Anterior cingulate cortex (tissue), 58 donors: ENCODE data around the gene TCF7L1.

Experiments used
- DNase-seq, 58 donors: peaks; one replicate each; lab custom pipeline; 2025; lab: John Stamatoyannopoulos, UW

TCF7L1 gene

DNA sequence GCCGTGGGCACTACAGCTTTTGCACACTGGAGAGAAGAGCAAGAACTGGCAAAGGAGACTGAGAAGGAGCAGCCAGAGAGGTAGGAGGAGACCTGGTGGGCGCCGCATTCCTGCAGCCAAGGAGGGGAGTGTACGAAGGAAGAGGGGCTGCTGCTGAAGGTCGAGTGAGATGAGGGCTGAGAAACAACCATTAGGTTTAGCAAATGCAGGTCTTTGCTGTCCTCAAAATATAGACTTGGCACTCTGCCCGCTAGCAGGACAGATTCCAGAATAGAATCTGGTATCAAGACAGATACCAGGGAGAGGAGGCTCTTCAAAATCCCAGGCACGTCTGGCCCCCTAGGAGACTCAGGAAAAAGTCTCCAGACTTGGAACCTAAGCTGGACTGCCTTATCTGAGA is 111.6 kb downstream of the TCF7L1 start:
- DNase-seq, result no peak

DNA sequence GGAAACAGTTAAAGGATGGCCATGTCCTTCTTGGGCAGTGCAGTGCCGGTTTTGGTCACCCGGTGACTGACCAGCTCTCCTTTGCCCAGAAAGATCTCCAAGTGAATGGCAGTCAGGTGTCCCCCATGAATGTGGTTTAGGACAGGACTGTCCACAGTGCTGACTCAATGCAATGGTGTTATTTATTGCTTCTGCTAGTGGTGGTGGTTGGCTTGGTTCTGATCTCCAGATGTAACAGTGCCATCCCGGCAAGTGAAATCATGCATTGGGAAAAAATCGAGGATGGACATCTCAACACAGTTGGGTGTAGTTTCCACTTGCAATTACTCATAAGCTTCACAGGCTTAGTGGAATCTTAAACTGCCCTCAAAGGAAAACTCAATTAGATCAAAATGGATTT is 112.7 kb downstream of the TCF7L1 start:
- no peak for DNase-seq

DNA sequence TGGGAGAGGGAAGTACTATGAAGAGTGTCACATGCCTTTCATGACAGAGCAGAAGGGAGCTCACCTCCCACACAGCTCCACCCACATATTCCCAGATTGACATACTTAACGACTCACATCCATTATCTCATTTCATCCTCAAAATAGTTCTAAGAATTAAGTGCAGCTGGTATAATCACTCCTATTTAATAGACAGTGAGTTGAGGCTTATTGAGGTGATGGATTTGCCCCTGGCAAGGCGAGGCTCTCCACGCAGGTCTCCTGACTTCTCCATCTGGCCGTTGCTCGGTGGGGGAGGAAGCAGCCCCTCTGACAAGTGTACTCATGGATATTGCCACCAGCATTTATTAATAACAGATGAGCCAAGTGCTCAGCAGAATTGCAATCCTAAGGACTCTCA is 113.2 kb downstream of the TCF7L1 start:
- DNase-seq, result no peak

DNA sequence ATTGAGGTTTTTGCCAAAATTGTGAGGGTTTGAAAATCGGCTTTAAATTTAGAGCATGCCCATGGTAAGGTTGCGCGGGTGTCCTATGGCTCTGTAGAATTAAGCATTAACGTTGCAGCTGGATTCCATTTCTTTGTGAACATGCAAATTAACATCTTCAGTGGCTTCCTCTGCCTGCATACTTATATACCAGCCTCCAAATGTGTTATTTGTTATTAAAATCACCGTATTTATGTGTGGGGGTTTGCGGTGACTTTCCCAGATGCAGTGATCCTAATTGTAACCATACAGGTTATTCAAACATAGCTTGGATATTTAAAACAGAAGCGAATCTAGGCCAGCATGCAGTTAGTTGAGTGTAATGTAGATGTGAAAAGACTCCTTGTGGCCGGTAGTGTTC is 114.4 kb downstream of the TCF7L1 start:
- no peak for DNase-seq

DNA sequence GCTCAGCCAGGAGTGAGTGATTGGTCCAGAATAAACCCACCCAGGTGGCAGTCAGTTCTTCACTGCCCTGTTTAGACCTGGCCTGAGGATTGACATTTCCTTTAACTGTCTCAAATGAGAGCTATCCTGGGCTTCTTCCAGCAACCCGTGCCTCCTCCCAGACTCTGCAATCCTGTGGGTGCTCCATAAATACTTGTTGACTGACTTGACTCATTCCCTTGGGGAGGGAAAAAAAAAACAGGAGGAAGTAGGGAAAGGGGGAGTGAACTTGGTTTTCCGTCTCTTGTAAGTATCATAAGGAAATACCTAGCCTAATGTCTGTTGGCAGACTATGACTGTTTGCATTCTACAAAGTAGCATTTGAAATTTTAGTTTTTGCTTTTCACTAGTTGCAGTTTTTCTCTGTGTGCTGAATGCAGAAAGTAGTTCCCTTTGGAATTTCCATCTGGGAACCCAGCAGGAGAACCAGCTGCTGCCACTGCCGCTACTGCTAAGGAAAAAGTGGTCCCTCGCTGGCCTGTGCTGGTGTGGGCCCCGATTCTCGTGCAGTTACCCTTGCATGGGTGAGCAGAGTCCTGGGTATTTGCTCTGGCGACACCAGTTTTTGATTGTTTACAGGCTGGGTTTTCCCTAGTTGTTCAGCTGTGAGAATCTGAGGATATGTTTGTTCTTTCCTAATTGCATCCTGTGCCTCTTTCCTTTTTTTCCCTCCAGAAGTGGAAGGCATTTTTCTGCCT is 115.7 kb downstream of the TCF7L1 start:
- no peak for DNase-seq

DNA sequence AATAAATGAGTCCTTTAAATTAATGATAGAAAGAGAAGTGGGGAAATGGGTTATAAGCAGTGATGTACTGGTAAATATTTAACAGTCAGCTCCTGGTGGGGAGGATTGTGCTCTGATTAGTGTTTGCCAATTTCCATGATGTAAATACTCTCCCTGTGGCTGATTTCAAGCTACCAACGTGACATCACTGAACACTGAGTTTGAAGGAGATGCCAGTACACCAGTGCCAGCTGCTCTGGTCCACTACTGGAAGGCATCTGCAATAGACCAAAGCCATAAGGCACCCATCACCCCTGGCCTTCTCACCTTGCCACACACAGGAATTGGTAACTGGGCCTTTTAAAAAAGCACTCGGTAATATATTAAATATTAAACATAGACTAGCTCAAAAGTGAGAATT is 116.9 kb downstream of the TCF7L1 start:
- DNase-seq, result no peak

DNA sequence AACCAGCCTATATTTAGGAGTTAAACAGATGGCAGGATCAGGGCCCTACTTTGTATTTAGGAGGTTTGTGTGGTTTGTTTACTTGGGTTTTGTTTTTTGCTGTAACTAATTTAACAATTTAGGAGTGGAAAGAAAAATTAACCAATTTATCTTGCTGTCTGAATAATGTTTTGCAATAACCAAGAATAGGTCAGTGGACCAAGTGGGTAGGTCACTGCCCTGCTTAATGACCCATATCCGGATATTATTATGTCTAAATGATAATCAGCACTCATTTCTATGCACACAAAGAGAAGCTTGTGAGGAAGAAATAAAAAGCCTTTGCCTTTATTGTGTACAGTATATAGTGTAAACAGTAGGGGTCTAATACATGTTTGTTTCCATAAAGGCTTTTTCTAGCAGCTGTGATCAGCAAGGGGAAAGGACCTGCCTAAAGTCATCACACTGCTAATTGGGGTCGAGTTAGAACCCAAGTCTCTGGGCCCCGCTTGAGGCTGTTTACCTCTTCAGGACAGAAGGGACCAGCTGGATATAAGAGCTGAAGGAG is 118.0 kb downstream of the TCF7L1 start:
- no peak for DNase-seq

DNA sequence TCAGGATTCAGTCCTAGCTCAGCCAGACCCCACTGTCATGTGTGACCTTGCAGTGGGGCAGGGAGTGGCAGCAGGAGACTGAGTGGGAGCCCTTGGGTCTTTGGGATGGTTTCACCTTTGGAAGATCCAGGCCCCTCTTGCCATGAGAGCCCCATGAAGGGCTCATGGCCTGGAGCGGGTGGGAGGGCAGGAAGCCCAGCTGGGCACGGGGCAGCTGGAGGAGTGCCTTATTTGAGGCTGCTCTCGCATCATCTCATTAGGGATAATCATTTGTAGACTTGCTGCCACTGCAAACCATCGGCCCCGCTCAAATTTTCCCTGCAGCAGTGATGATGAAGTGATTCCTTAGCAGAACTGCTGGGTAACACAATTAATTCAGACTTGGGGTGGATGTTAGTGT is 120.7 kb downstream of the TCF7L1 start:
- no peak for DNase-seq

DNA sequence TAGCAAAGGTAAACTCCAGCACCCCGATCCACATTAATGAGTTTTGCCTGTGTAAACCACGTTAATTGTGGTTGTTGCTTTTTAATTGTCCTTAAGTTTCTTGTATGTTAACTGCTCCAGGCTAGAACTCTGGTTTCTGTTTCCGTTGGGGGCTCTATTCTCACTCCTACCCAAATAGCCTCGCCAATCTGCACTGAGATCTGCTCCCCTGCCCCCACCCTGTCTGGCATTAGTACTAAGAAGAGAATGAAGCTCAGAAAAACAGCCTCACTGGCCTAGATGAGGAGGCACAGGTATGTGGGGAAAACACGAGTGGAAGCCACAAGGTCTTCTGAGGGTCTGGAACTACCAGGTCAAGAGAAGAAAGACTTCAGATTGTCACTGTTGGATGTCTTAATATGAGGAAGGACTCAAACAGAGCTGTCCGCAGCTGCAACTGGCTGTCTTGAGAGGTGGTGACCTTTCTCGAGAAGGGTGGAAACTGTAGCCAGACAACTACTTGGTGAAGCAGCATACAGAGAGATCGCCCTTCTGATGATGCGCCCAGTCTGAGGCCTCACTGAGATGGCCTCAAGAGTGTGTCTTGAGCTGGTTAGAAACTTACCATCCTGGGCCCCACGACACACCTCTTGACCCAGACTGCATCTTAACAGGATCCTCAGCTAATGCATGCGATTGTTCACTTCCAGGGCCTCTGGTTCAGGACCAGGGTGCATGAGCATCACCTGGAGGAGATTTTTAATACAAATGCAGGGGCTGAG is 121.5 kb downstream of the TCF7L1 start:
- no peak for DNase-seq

DNA sequence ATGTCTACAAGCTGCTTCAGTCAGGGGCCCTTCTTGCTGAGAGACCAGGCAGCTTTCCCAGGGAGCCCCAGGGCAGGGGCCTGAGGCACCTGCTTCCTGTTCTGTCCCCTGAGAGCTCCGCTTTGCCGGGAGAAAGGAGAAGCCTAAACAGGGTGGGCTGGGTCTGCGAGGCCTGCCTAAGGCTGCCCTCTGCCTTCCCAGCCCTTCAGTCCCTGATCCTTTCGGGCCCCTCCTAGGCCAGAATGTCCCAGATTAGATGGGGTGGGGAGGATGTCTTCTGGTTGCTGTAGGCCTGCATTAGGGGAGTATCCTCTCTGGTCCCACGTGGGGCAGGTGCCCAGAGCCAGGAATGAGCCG is 122.2 kb downstream of the TCF7L1 start:
- DNase-seq, result no peak

DNA sequence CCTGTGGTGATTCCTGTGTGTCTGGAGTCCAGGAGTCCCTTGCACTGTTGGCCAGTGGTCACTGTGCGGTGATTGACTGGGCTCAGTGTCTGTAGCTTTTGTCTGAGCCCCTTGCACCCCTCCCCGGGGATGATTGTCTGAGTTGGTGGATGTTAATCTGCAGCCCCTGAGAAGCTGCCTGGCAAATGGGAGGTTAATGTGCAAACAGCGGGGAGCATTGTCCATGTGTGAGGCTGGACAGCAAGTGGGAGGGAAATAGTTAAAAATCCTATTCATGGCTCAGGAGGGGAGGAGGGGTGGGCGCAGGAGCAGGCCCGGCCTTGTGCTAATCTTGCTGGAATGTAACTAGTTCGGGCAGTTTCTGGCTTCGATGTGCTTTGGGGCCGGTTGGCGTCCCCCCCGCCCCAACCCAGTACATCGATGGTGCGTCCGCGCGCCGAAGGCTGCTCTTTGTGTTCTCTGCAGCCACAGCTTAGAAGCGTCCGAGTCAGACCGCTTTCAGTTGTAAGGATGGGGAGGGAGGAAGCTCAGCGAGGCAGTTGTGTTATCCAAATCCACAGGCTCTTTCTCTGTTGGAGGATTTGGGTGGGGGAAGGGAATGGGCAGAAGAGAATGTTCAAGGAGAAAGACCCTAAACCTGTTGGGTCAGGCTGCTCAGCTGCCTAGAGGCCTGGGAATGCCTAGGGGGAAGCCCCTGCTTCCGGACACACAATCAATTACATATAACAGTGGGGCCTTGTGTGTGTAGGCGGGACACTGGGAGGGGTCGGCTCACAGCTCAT is 122.8 kb downstream of the TCF7L1 start:
- peak in 2 of 58 donors; percentile 14 to 15 for DNase-seq

DNA sequence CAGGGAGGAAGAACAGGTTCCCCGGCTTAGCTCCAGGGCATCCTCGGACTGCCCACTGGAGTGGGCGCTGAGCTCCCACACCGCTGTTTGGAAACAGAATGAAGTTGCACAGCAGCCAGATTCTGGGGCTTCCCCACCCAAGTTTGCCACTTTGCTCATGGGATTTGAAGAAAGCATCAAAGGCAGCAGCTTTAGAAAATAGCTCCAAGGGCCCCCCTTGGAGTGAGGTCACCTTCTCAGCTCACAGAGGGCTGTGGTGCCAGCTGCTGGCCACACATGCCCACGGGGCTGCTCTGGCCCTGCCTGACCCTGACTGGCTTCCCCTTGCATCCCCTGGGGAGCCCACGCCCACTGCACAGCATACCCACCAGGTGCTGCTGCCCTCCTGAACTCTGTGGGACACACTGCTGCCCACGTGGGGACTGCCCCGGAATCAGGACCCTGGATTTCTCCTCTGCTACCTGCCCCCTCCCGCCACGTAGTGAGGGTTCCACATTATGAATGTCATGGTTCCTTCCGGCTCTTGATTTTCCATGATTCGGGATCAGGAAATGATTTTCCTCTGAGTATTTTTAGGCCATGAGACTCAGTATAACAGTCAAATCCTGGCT is 124.3 kb downstream of the TCF7L1 start:
- DNase-seq, result no peak

DNA sequence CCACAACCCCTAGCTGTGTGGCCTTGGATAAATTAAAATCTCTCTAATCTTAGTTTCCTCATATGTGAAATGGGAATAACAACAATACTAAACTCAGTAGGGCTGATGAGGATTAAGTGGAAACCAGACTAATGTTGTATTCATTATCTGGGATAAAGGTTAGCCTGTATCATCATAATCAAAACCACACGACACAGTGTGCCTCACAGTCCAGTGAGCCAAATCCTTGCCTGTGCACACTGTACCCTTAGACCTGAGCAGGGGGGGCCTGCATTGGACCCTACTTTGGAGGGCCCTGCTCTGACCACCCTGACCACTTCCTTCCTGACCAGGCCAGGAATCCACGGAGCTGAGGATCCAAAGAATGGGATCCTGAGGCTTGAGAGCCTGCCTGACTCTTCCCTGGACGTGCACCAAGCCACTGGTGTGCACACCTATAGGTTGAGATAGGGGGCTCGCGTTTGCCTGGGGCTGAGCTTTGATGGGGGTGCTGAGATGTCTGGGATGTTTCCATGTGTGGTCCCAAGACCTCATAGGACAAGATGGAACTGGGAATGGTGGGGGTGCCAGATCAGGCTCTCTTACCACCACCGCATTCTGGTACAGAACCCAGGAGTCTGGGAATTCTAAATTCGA is 124.9 kb downstream of the TCF7L1 start:
- no peak for DNase-seq

DNA sequence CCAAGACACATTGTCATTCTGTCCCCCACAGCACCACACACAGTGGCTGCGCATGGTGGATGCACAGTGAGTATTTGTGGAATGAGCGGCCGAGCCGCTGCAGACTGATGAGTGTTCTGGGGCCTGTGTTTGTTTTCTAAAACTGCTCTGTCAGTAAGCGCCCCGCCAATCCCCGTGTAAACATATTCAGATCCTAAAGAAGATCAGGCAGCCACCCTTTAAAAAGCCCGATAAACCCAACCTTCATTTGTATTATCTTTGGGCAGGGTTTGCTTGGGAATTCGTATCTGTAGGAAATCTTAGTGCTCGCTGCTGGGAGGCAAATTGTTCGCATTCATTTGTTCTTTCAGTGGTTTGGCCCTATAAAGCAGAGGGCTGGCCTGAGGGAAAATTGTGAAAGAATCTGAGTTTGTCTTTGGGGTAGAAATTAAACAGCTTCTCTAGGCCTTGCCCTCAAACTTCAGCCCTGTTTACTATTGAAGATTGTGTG is 126.0 kb downstream of the TCF7L1 start:
- DNase-seq, result no peak

DNA sequence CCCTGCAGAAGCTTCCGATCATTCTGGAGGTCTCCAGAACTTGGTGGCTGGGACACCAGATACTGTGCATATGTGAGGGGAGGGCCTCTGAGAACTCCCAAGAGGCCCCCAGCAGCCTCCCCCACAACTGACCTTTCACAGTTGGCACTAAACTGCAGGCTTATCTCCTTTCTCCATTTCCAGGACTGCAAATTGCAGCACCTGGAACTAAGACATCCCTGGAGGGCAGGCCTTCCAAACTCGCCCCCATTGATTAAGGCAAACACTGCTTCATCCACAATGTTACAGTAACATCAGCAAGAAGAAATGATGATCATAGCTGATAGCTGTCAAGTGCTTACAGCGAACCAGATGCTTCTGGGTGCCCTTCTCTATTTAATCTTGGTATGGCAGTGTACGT is 126.7 kb downstream of the TCF7L1 start:
- no peak for DNase-seq

DNA sequence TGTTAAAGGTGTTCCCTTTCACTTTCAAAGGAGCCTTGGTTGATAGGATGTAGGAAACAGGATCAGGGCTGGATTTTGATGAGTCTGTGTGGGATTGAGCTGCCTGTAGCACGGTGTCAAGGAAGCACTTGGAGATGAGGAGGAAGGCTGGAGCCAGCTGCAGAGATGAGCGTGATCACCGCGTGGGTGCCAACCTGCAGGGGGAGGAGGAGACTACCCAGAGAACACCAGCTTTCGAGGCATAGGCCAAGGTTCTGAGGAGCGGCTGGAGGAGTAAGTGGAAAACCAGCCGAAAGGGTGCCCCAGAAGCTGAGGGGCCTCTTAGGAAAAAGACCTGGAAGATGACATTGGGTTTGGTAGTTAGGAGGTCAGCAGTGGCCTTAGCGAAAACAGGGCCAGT is 130.4 kb downstream of the TCF7L1 start:
- DNase-seq, result peak in 1 of 58 donors; percentile 39

DNA sequence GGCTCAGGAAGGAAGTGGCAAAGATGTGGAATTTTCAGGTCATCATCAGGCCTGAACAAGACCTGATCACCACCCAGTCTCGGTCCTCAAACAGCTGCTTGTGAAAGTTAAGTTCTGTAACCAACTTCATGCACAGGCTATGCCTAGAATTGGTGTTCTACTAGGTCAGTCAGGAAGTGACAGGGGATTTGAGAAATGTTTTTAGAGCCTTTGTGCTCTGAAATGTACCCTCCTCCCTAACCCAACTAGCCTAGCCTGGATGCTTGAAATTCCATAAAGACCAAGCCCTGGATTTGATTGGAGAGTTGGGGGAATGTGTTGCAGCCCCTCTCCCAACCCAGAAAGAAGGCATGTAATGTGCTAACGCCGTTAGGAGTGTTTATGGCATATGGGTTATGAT is 131.3 kb downstream of the TCF7L1 start:
- DNase-seq, result no peak

DNA sequence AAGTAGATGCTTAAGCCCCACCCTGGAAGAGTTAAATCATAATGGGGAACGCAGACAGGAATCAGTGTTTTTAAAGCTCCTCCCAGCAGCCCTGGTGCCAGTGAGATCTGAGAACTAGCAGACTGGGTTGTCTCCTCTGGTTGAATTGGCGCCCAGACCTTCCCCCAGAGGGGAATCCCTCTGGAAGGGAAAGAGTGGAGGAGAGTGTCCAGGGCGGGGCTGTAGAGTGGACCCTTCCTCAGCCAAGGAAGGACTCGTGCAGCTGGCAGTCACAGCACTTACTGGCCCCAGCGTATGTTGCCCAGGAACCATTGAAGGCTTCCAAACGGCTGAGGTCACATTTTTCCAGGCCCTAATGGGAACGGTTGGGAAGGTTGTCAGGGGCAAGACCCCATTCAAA is 132.1 kb downstream of the TCF7L1 start:
- DNase-seq, result peak in 14 of 58 donors; percentile 10 to 49 (median 26)

DNA sequence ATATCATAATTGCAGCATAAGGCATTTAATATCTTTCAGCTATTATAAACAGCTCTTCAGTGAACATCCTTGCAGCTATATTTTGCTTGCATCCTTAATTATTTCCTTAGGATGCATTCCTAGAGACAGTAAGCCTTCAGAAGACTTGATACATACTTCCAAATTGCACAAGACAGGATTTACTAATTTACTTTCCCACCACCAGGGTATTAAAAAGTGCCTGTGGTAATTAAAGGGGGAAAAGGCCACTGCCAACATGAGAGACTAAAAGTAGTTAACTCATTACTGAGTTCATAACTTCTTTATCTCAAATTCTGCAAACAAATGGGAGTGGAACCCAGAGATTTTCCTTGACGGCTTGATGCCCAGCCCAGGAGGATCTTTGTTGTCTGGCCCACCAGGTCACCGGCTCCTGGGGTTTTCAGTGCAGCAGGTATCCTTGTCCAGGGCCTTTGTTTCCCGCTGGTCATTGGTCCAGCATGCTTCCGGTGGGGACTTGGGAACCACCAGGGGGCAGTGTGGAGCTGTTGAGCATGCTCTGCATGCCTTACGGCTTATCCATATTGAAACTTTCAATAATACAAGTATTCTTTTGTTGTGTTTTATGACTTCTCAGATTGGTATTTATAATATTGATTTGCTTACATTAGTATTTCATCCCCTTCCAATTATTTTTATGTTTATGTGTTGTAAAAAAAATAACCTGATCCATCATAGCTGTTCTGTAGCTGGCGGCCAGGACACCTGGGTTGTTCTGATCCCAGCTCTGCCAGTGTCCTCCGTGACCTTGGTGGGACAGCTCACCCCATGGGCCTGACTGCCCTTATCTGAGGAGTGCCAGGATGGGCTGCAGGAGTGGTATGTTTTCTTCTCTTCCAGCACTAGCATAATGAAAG is 133.2 kb downstream of the TCF7L1 start:
- peak in 24 of 58 donors; percentile 7 to 60 (median 34) for DNase-seq
